Measurements from ENCODE around the gene FHOD3. TPM values are rescaled to one million over a fixed set of nuclear protein-coding genes. Genes with fewer than 3 reads are reported as not detected.

FHOD3 gene
- total and polyA plus RNA-seq, 5 donors from 2014 or later = not detected

DNA sequence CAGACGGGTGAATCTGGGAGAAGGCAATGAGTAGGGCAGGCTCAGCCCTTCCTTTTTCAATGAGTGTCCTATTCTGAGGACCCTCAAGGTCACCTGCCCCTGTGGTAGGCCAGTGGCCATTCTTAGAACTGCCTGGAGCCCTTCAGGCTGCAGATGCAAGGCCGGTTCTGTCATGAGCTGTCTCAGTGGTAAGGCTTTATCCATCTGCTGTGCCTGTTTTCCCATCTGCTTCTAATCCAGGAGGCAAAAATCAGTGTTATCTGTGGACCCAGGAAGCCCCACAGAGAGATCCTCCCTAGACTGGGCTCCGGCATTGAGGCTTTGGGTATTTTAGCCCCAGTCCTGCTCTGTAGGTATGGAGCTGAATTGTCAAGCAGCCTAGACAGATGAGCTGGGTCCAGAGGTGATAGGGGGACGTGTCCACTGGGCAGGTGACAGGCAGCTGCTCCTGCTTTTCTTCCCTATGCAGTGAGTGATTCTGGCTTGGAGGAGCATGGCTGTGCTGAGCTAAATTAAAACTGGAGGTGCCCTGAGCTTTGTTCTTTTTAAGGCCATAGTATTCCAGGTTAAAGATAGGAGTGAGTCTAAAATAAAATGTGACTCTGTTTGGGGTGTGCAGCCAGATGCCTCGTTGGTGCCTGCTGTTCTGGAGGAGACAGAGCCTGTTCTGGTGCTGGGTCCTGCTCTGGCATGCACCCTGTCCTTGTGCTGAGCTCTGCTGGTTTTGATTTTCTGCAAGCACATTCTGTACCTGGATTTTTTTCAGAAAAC lies 92.5 kb downstream of the FHOD3 start:
- Mint-ChIP-seq H3K9me3 (peaks cover 0 to 11% (median 2%) of the 10 kb centered on the region in 7 donors), H3K4me3 (no peak overlapping the region), H3K27ac (peak overlapping the region in 1 of 3 donors; percentile 33), H3K27me3 (peaks cover 9% of the 10 kb centered on the region), H3K4me1 (no peaks in the 10 kb centered on the region), H3K36me3 (no peaks in the 10 kb centered on the region)
- DNase-seq (no peak), ATAC-seq (ENCODE audit: low read depth in 2 of 2) (no peak)
- Histone ChIP-seq H3K9me3 (ENCODE audit: control insufficient read depth in 2 of 2, low read length in 2 of 2) (peaks cover 0 to 2% of the 10 kb centered on the region in 2 experiments), H3K27ac (ENCODE audit: insufficient read depth, low read length, poor library complexity, severe bottlenecking) (no peak overlapping the region), H3K36me3 (ENCODE audit: control insufficient read depth, insufficient read depth, low read length) (no peaks in the 10 kb centered on the region), H3K4me1 (ENCODE audit: control insufficient read depth, insufficient read depth, low read length, poor library complexity, severe bottlenecking) (no peaks in the 10 kb centered on the region), H3K4me3 (ENCODE audit: low read depth, low read length) (no peak overlapping the region), H3K27me3 (ENCODE audit: control insufficient read depth, insufficient read depth, low read length) (no peaks in the 10 kb centered on the region)

DNA sequence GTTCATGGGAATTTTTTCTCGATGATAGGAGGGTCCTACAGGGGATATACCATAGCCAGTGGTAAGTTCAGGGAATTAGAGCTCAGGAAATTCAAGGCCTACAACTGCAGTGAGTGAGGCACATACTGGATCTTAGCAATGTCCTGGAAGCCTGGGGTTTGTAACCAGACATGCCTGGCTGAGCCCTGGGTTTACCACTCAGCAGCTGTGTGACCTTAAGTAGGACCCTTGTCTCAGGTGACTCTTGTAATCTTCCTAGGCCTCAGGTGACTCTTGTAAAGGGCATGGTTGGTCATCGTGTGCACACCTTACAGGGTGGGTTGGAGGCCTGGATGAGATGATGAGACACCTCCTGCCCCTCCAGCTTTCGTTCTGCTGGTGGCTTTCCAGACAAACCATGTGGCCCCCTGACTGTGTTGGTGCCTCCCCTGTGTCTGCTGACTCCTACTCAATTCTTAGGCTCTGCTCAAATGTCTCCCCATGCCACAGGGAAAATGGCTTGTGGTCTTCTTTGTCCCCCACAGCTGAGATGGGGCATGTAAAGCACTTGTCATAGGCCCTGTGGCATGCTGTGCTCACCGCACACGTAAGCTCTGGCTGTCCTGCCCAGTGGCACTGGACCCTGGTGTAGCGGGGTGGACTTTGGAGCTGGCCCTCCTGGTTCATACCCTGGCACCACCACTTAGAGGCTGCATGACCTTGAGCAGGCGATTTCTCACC lies 94.1 kb downstream of the FHOD3 start:
- H3K4me1 Mint-ChIP-seq = no peaks in the 10 kb centered on the region
- Histone ChIP-seq H3K36me3 (ENCODE audit: control insufficient read depth, insufficient read depth, low read length) (no peaks in the 10 kb centered on the region), H3K4me3 (ENCODE audit: low read depth, low read length) (no peak overlapping the region), H3K27ac (ENCODE audit: insufficient read depth, low read length, poor library complexity, severe bottlenecking) (no peak overlapping the region), H3K9me3 (ENCODE audit: control insufficient read depth in 2 of 2, low read length in 2 of 2) (peaks cover 0 to 9% of the 10 kb centered on the region in 2 experiments), H3K4me1 (ENCODE audit: control insufficient read depth, insufficient read depth, low read length, poor library complexity, severe bottlenecking) (no peaks in the 10 kb centered on the region), H3K27me3 (ENCODE audit: control insufficient read depth, insufficient read depth, low read length) (no peaks in the 10 kb centered on the region)
- no peak for ATAC-seq (ENCODE audit: low read depth in 2 of 2)
- H3K9me3 Mint-ChIP-seq = peaks cover 0 to 19% (median 6%) of the 10 kb centered on the region in 7 donors
- no peaks in the 10 kb centered on the region for H3K36me3 Mint-ChIP-seq
- peaks cover 9% of the 10 kb centered on the region for H3K27me3 Mint-ChIP-seq
- no peak for DNase-seq
- H3K27ac Mint-ChIP-seq = no peak overlapping the region
- H3K4me3 Mint-ChIP-seq = no peak overlapping the region

GRCh38 chr18:36392164-36392978 lies 94.9 kb downstream of the FHOD3 start:
- Histone ChIP-seq H3K4me3 (ENCODE audit: low read depth, low read length) (no peak overlapping the region), H3K36me3 (ENCODE audit: control insufficient read depth, insufficient read depth, low read length) (no peaks in the 10 kb centered on the region), H3K9me3 (ENCODE audit: control insufficient read depth in 2 of 2, low read length in 2 of 2) (peaks cover 0 to 9% of the 10 kb centered on the region in 2 experiments), H3K27me3 (ENCODE audit: control insufficient read depth, insufficient read depth, low read length) (no peaks in the 10 kb centered on the region), H3K4me1 (ENCODE audit: control insufficient read depth, insufficient read depth, low read length, poor library complexity, severe bottlenecking) (no peaks in the 10 kb centered on the region), H3K27ac (ENCODE audit: insufficient read depth, low read length, poor library complexity, severe bottlenecking) (no peak overlapping the region)
- peaks cover 0 to 23% (median 6%) of the 10 kb centered on the region in 7 donors for H3K9me3 Mint-ChIP-seq
- no peaks in the 10 kb centered on the region for H3K36me3 Mint-ChIP-seq
- no peaks in the 10 kb centered on the region for H3K4me1 Mint-ChIP-seq
- ATAC-seq (ENCODE audit: low read depth in 2 of 2) (no peak), DNase-seq (no peak)
- no peak overlapping the region for H3K4me3 Mint-ChIP-seq
- peaks cover 9% of the 10 kb centered on the region for H3K27me3 Mint-ChIP-seq
- no peak overlapping the region for H3K27ac Mint-ChIP-seq

GRCh38 chr18:36392979-36393287 lies 95.4 kb downstream of the FHOD3 start:
- no peaks in the 10 kb centered on the region for H3K4me1 Mint-ChIP-seq
- Histone ChIP-seq H3K4me1 (ENCODE audit: control insufficient read depth, insufficient read depth, low read length, poor library complexity, severe bottlenecking) (no peaks in the 10 kb centered on the region), H3K27ac (ENCODE audit: insufficient read depth, low read length, poor library complexity, severe bottlenecking) (no peak overlapping the region), H3K27me3 (ENCODE audit: control insufficient read depth, insufficient read depth, low read length) (no peaks in the 10 kb centered on the region), H3K4me3 (ENCODE audit: low read depth, low read length) (no peak overlapping the region), H3K9me3 (ENCODE audit: control insufficient read depth in 2 of 2, low read length in 2 of 2) (peaks cover 0 to 9% of the 10 kb centered on the region in 2 experiments), H3K36me3 (ENCODE audit: control insufficient read depth, insufficient read depth, low read length) (no peaks in the 10 kb centered on the region)
- H3K27ac Mint-ChIP-seq = no peak overlapping the region
- H3K27me3 Mint-ChIP-seq = peaks cover 9% of the 10 kb centered on the region
- H3K36me3 Mint-ChIP-seq = no peaks in the 10 kb centered on the region
- H3K9me3 Mint-ChIP-seq = peaks cover 0 to 23% (median 6%) of the 10 kb centered on the region in 7 donors
- ATAC-seq (ENCODE audit: low read depth in 2 of 2) (no peak), DNase-seq (no peak)
- no peak overlapping the region for H3K4me3 Mint-ChIP-seq

DNA sequence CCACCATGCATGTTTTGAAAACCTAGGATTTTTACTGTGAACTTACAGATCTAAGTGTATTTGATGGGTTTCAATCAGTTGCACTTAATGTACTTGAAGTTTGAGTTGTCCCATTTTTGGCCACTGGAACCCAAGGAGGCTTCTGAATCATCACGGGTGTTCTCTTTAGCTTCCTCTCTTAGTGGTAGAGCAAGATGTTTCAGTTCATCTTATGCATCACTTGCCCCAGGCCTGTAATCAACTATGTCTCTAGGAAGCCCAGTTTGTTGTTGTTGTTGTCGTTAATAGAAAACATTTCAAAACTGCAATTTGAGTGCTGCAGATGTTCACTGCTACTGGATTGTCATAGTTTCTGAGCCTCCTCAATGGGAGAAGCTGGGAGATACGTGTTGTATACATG lies 97.0 kb downstream of the FHOD3 start:
- H3K27me3 Mint-ChIP-seq = peaks cover 9% of the 10 kb centered on the region
- no peak overlapping the region for H3K4me3 Mint-ChIP-seq
- H3K36me3 Mint-ChIP-seq = no peaks in the 10 kb centered on the region
- no peak overlapping the region for H3K27ac Mint-ChIP-seq
- peaks cover 3% of the 10 kb centered on the region for H3K27me3 ChIP-seq (ENCODE audit: control insufficient read depth, insufficient read depth, low read length)
- peaks cover 0 to 23% (median 6%) of the 10 kb centered on the region in 7 donors for H3K9me3 Mint-ChIP-seq
- ATAC-seq (ENCODE audit: low read depth in 2 of 2) (no peak), DNase-seq (no peak)
- H3K4me3 ChIP-seq (ENCODE audit: low read depth, low read length) = no peak overlapping the region
- no peaks in the 10 kb centered on the region for H3K4me1 Mint-ChIP-seq
- H3K36me3 ChIP-seq (ENCODE audit: control insufficient read depth, insufficient read depth, low read length) = no peaks in the 10 kb centered on the region
- peaks cover 0 to 9% of the 10 kb centered on the region in 2 experiments for H3K9me3 ChIP-seq (ENCODE audit: control insufficient read depth in 2 of 2, low read length in 2 of 2)
- H3K4me1 ChIP-seq (ENCODE audit: control insufficient read depth, insufficient read depth, low read length, poor library complexity, severe bottlenecking) = no peaks in the 10 kb centered on the region
- H3K27ac ChIP-seq (ENCODE audit: insufficient read depth, low read length, poor library complexity, severe bottlenecking) = no peak overlapping the region

GRCh38 chr18:36396190-36396589 lies 98.7 kb downstream of the FHOD3 start:
- Histone ChIP-seq H3K36me3 (ENCODE audit: control insufficient read depth, insufficient read depth, low read length) (no peaks in the 10 kb centered on the region), H3K27ac (ENCODE audit: insufficient read depth, low read length, poor library complexity, severe bottlenecking) (no peak overlapping the region), H3K4me3 (ENCODE audit: low read depth, low read length) (no peak overlapping the region), H3K4me1 (ENCODE audit: control insufficient read depth, insufficient read depth, low read length, poor library complexity, severe bottlenecking) (no peaks in the 10 kb centered on the region), H3K9me3 (ENCODE audit: control insufficient read depth in 2 of 2, low read length in 2 of 2) (peaks cover 0 to 9% of the 10 kb centered on the region in 2 experiments), H3K27me3 (ENCODE audit: control insufficient read depth, insufficient read depth, low read length) (peaks cover 3% of the 10 kb centered on the region)
- Mint-ChIP-seq H3K36me3 (no peaks in the 10 kb centered on the region), H3K27me3 (peaks cover 9% of the 10 kb centered on the region), H3K4me1 (no peaks in the 10 kb centered on the region), H3K27ac (no peak overlapping the region), H3K4me3 (no peak overlapping the region), H3K9me3 (peaks cover 0 to 23% (median 5%) of the 10 kb centered on the region in 7 donors)
- no peak for ATAC-seq (ENCODE audit: low read depth in 2 of 2)
- DNase-seq = no peak

- peaks cover 0 to 23% (median 5%) of the 10 kb centered on the region in 7 donors for H3K9me3 Mint-ChIP-seq
- peaks cover 3% of the 10 kb centered on the region for H3K27me3 ChIP-seq (ENCODE audit: control insufficient read depth, insufficient read depth, low read length)
- H3K4me3 Mint-ChIP-seq = no peak overlapping the region
- no peaks in the 10 kb centered on the region for H3K4me1 ChIP-seq (ENCODE audit: control insufficient read depth, insufficient read depth, low read length, poor library complexity, severe bottlenecking)
- DNase-seq (no peak), ATAC-seq (ENCODE audit: low read depth in 2 of 2) (no peak)
- H3K9me3 ChIP-seq (ENCODE audit: control insufficient read depth in 2 of 2, low read length in 2 of 2) = peaks cover 0 to 9% of the 10 kb centered on the region in 2 experiments
- H3K27ac ChIP-seq (ENCODE audit: insufficient read depth, low read length, poor library complexity, severe bottlenecking) = no peak overlapping the region
- no peaks in the 10 kb centered on the region for H3K36me3 ChIP-seq (ENCODE audit: control insufficient read depth, insufficient read depth, low read length)
- no peaks in the 10 kb centered on the region for H3K4me1 Mint-ChIP-seq
- no peak overlapping the region for H3K4me3 ChIP-seq (ENCODE audit: low read depth, low read length)
- peaks cover 5% of the 10 kb centered on the region for H3K27me3 Mint-ChIP-seq
- no peaks in the 10 kb centered on the region for H3K36me3 Mint-ChIP-seq
- H3K27ac Mint-ChIP-seq = no peak overlapping the region
Observed at GRCh38 chr18:36397033-36397432, 99.5 kb downstream of the FHOD3 start.
